GM18519 (cell line): ENCODE measurements around the gene MCOLN1.

Experiments used
- ATAC-seq: cut with Tn5 transposase; IDR thresholded peaks from one replicate; pipeline ENCODE4 v1.9.1; 2021; ENCODE audit warnings: mild to moderate bottlenecking, moderate library complexity; ENCODE audit not compliant: unreplicated experiment, low FRiP score

The MCOLN1 gene

GRCh38 chr19:7522072-7522922, at the start of gene MCOLN1:
TSS of gene MCOLN1 (plus strand) at chr19:7522624. CDS start at chr19:7522751, 127 bp downstream.
- peak; percentile 64 for ATAC-seq

- ATAC-seq: no peak
Measured at GRCh38 chr19:7475665-7476064, 46.8 kb upstream of the MCOLN1 start.

GRCh38 chr19:7476241-7476640, 46.2 kb upstream of the MCOLN1 start:
- ATAC-seq: no peak

GRCh38 chr19:7476777-7477494, 45.5 kb upstream of the MCOLN1 start:
- ATAC-seq: no peak

- no peak for ATAC-seq
Measured at GRCh38 chr19:7477758-7478157, 44.7 kb upstream of the MCOLN1 start.

- no peak for ATAC-seq
Measured at GRCh38 chr19:7478173-7478842, 44.1 kb upstream of the MCOLN1 start.

- ATAC-seq: no peak
Measured at GRCh38 chr19:7478843-7479227, 43.6 kb upstream of the MCOLN1 start.

- ATAC-seq: no peak
Measured at GRCh38 chr19:7480222-7480969, 42.0 kb upstream of the MCOLN1 start.

GRCh38 chr19:7480970-7481255, 41.5 kb upstream of the MCOLN1 start:
- ATAC-seq: no peak

- ATAC-seq: no peak
Measured at GRCh38 chr19:7482584-7483439, 39.6 kb upstream of the MCOLN1 start.

GRCh38 chr19:7483720-7484201, 38.7 kb upstream of the MCOLN1 start:
- ATAC-seq: no peak

GRCh38 chr19:7486923-7487322, 35.5 kb upstream of the MCOLN1 start:
- ATAC-seq: no peak

- peak; percentile 65 for ATAC-seq
Measured at GRCh38 chr19:7488736-7489353, 33.6 kb upstream of the MCOLN1 start, which contains the start of gene PEX11G. TSS of gene PEX11G (minus strand) at chr19:7489035. CDS start at chr19:7489010, 25 bp downstream.

GRCh38 chr19:7489609-7490044, 32.8 kb upstream of the MCOLN1 start:
- ATAC-seq: no peak

- ATAC-seq: no peak
Measured at GRCh38 chr19:7492142-7492541, 30.3 kb upstream of the MCOLN1 start.

- ATAC-seq: no peak
Measured at GRCh38 chr19:7492558-7492957, 29.9 kb upstream of the MCOLN1 start.

- ATAC-seq: no peak
Measured at GRCh38 chr19:7494416-7495098, 27.9 kb upstream of the MCOLN1 start.

GRCh38 chr19:7497292-7497691, 25.1 kb upstream of the MCOLN1 start:
- ATAC-seq: no peak
